H4 (cell line): ENCODE data around the gene ACY1. TPM values are rescaled to one million over a fixed set of nuclear protein-coding genes. Genes with fewer than 3 reads are reported as not detected.

Experiments used
- DNase-seq: peaks from one replicate; pipeline ENCODE4 v3.0.0-alpha.2; 2015; ENCODE audit warnings: low spot score
- total RNA-seq: library from RNA; depleted of rRNA; stranded (reverse); fragments of >200 nt; shearing (Covaris generic); gene quantifications from 2 replicates; pipeline ENCODE4 v1.2.3, GENCODE V29; 2014; rRNA removed

The ACY1 gene
- 35.6 and 41.7 TPM in 2 replicates for total RNA-seq

DNA sequence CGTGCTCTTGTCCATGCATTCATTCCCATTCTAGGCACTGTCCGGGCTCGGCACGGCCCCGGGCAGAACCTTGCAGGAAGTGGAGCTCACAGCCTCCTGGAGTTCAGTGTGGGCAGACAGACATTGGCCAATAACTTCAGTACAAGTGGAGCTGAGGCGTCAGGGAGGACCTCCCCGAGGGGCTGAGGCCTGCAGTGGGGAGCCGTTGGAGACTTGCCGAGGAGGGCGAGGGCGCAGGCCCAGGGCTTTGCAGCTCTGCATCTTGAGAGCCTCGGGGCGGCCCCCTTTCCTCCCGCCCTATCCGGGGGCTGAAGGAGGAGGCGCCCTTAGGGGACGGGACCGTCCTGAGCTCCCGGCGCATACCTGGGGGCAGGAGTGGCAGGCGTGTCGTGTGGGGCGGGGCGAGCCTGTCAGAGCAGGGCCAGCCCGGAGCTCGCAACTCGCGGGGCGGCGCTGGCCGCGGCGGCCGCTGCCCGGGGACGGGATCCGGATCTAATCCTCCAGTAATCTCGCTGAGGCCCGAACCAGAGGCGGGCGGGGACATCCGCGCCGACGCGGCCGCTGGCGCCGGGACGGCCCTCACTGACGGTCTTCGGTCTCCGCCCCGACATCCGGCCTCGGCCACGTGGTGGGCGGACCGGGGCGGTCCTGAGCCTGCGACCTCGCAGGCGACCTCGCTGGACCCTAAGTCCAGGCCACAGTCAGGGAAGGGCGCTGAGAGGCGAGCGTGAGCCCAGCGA is at the start of gene ACY1:
ACY1 (plus strand) TSS at position 698 of the 740 bp plus-strand sequence. CDS start 530 bp downstream, outside the sequence.
- DNase-seq: peak; percentile 55

DNA sequence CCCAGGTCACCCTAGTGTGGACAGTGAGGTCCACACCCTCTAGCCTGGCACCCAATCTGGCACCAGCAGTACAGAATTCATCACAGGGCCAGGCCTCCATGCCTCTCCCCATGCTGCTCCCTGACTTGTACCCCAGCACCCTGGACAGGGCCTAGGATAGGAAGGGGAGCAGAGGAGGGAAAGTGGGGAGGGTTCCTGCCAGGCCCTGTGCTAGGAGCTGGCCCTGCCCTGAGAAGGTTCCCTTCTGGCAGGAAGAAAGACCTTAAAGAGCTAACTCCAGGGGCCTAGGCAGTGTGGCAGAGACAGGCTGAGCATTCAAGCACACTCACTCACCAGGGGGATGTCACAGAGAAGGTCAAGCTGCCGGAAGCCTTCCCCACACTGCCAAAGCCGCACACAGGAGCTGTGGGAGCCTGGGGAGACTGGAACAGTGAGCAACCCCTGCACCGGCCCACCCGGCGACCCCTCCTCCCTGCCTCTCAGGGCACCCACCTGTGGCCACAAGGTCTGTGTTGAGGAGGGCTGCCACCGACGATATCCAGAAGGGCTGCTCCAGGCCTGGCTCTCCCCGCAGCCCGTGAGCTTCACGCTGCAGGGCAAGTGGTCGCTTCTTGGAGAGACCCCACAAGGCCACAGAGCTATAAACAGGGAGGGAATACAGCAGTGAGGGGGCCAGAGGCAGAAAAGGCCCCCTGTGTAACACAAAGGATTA is 49.0 kb upstream of the ACY1 start:
- DNase-seq: no peak

DNA sequence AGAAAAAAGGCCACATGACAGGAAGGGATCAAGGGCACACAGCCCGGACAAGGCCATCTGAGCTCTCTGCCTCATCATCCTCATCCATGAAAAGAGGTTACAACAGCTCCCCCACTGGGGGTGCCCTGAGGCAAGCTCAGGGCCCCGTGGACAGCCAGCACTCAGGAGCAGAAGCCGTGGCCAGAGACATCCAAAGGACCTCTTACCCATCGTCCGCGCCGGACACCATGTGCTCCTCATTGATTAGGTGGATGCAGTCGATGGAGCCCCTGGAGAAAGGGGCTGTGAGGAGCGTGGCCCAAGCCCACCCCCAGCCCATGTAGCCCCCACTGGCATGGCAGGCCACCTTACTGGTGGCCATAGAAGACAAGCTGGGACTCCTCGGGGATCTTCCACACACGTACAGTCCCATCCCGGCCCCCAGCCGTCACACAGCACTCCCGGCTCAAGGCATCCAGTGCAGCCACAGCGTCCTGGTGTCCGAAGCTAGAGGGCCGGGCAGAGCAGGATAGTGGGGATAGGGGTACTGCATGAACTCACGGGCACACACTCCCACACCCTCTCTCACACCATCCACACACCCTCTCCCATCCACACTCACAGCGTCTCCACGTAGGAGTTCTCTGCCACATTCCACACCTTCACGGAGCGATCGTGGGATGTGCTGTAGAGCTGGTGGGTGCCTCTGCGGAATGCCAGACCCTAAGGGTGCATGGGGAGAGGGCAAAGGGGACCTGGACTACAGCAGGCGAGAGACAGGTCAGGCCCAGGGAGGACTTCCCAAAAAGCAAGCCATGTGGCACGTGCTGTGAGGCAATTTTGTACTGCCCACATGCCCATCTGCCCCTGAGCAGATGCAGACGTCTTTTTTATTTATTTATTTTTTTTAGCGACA is 48.1 kb upstream of the ACY1 start:
- DNase-seq: no peak

DNA sequence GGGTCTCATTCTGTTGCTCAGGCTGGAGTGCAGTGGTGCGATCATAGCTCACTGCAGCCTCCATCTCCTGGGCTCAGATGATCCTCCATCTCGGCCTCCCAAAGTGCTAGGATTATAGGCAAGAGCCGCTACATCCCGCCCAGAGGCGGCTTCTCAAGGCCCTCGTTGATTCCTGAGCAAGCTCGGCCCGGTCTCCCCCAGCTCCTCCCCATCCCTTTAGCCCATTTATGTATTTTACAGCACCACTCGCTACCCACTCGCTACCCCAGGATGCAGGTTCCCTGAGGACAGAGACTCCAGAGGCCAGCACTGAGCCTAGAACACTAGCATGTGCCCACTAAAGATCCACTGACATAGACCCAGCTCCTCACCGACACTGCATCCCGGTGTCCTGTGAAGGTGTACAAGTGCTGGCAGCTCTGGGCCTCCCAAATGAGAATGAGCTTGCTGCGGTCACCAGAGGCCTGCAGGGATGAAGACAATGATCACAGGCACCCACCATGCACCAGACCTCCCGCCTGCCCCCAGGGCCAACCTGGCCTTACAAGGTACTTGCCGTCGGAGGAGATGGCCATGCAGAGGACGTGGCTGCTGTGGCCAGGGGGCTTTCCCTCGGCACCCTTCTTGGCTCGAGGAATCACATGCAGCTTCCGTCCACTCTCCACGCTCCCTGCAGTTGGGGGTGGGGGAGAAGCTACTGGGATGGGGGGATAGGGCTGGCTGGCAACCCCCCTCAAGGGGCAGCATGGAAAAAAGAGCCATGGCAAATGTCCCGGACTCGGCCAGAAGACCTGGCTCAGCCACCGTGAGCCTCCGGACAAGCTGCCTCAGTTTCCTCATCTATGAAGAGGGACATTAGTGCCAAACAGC is 47.2 kb upstream of the ACY1 start:
- DNase-seq: no peak

DNA sequence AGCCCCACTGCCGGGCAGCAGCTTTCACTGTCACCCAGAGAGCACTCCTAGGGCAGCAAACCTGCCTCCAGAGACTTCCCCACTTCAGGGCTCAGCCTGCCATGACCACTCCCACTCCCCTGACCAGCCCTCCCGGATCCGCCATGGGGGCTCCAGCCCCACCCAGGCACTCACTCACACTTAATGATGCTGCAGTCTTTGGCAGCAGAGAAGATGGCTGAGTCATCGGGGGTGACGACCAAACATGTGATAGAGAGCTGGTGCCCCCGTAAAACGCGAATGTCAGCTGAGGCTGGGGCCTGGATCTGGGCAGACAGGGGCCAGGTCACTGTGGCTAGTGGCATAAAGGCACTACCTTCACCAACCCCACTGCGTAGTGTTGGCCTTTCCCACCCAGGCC is 46.3 kb upstream of the ACY1 start:
- DNase-seq: no peak

DNA sequence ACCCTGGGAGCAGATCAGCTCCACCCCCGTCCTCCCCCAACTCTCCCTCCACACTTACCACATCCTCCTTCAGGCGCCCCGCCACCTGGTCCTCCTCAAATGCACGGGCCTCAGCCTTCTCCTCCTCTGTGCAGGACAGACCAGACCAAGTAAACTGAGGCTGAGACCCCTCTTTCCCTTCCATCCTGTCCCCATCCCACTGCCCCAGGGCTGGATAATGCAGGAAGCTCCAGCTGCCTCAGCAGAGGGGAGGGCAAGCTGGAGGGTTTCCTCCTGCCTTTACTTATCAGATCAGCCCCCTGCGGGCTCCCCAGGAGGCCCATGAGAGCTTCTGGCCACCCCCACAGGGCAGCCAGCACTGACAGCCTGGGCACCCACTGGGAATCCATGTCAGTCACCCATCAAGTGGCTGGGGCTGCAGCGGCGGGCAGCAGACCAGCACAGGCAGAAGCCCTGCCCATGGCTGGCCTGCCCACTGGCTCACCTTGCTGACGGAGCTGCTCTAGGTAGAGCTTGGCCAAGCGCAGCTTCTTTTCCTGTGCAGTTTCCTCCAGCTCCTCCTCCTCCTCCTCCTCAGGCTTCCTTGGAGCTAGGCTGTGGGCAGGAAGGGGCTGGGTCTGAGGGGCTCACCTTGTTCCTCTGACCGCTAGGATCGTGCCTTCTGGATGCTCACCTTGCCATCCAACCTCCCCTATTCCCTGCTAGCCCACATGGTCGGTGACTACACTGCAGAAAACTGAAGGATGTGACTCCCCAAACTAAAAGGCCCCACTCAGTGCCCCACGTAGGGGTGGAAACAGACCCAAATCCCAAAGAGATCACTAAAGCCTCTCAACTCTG is 45.5 kb upstream of the ACY1 start:
- no peak for DNase-seq

DNA sequence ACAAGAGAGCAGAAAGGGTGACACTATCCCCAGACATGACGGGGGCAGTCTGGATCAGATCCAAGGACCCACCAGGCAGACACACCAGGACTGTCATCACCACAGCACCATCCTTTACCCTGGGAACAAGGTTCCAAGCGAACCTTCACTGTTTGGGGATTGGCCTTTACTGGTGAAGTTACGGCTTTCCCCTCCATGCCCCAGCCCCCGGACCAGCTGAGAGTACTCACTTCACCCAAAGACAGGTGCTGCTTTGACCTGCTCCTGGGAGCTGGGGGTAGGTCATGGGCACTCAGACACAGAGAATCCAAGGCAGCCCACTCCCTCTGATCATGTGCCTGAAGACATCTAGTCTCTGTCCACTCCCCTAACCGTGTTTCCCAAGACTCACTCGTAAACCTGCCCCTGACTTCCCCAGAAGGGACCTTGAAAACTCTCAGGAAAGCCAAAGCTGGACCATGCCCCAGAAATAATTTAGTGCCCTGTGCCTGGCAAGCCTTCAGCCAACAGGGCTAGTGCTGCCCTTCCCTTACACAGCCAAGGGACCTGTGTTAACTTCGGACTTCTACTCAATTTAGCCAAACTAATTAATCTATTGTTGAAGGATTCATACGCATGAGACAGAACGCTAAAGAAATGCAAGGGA is 44.4 kb upstream of the ACY1 start:
- no peak for DNase-seq

DNA sequence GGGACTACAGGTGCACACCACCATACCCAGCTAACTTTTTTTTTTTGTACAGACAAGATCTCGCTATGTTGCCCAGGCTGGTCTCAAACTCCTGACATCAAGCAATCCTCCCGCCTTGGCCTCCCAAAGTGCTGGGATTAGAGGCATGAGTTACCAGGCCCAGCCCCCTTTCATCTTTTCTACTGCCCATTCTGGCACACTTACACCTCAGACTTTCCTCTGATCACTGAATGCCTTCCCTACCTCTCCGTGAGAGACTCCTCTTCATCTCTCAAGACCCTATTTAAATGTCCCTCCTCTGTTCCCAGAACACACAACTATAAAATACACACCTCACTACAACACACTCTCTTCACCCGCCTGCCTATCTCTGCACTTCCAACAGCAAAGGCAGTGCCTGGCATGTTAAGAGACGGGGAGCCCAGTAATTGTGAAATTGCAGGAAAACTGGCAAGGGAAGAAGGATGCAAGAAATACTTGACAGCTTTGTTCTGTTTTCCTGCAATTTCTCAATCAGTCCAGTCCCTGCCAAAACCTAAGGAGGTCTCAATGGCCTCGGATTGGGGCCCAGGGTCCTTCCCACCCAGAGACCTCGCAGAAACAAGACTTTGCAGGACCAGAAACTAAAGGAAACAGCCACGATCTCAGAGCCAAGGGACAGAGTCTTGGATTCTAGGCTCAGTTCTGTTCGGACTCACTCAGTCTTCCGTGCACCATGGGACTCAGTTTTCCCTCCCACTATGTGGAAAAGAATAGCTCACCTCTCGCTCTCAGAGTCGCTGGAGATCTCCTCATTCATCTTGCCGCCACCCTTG is 42.5 kb upstream of the ACY1 start:
- no peak for DNase-seq

DNA sequence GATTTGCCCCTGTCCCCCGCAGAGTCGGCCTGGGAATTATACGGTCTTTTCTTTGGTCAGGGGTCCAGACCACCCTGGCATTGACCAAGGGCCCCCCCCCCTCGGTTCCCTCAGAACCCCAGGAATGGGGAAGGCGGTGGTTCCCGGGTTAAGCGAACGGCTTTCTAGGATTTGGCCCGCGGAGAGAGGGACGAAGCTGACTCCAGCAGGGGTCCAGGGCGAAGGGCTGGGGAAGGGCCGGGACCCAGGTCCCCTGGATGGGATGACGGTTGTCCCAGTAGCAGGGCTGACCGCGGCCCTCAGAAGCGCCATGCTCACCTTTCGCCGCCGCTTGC is 41.9 kb upstream of the ACY1 start:
- DNase-seq: no peak

DNA sequence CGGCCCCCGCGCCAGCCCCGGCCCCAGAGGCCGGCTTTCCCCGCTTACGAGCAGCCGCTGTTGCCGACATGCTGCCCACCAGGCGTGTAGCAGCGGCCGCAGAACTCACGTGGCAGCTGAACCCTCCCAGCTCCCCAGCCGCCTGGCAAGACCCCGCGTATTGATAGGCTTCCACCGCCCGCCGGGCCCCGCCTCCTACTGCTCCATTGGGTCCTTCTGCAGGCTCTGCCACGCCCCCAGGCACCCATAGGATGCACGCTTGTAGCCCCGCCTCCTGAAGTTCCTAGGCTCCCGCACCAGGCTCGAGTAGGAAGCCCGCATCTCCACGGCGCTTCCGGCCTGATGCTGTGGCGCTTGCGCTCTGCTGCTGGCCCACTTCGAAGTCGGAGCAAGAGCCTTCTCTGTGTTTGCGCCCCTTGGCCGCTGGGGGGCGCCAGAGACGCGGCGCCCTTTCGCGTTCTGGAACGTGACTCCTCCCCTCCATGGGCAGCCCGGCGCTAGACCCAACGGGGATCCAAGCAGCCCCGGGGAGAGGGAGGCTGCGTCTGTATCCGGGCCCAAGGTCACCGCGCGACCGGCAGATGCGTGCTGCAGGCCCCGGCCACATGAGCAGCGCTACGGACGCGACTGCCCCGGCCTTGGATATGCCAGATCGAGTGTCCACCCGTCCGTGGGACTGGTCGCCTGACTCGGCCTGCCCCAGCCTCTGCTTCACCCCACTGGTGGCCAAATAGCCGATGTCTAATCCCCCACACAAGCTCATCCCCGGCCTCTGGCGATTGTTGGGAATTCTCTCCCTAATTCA is 41.3 kb upstream of the ACY1 start, which contains the start of the genes PARP3 and RRP9:
PARP3 (plus strand) TSS at position 566 of the 805 bp plus-strand sequence. CDS start 993 bp downstream, outside the sequence.
RRP9 (minus strand) TSS at position 107 of the 805 bp plus-strand sequence; CDS start at position 70, 37 bp downstream.
- DNase-seq: peak; percentile 98

DNA sequence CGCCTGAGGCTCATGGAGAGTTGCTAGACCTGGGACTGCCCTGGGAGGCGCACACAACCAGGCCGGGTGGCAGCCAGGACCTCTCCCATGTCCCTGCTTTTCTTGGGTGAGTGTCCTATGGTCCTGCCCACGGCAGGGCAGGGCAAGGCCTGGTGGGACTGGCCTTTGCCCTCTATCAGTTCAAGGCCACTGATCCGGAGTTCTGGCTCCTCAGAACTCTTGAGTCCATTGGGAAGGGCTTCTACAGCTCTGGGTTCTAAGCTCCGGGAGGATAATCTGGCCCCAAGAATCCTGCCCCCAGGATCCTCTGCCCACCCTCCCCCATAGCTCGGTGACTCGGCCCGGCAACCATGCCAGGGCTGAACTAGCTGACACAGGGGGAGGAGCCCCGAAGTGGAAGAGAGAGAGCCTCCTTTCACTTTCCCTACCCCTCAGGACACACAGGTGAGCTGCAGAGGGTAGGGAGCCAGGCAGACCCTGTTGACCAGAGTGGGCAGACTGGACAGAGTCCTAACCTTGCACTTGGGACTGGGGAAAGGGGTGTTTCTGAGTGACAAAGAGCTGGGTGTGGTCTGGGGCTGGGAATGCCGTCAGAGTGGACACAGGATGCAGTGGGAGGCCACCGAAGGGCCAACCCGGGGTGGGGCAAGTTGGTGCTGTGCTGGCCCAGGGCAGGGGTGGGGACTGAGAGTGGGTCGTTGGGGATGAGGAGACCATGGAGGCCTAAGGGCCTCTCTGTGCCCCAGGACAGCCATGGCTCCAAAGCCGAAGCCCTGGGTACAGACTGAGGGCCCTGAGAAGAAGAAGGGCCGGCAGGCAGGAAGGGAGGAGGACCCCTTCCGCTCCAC is 40.5 kb upstream of the ACY1 start:
- DNase-seq: peak; percentile 20

DNA sequence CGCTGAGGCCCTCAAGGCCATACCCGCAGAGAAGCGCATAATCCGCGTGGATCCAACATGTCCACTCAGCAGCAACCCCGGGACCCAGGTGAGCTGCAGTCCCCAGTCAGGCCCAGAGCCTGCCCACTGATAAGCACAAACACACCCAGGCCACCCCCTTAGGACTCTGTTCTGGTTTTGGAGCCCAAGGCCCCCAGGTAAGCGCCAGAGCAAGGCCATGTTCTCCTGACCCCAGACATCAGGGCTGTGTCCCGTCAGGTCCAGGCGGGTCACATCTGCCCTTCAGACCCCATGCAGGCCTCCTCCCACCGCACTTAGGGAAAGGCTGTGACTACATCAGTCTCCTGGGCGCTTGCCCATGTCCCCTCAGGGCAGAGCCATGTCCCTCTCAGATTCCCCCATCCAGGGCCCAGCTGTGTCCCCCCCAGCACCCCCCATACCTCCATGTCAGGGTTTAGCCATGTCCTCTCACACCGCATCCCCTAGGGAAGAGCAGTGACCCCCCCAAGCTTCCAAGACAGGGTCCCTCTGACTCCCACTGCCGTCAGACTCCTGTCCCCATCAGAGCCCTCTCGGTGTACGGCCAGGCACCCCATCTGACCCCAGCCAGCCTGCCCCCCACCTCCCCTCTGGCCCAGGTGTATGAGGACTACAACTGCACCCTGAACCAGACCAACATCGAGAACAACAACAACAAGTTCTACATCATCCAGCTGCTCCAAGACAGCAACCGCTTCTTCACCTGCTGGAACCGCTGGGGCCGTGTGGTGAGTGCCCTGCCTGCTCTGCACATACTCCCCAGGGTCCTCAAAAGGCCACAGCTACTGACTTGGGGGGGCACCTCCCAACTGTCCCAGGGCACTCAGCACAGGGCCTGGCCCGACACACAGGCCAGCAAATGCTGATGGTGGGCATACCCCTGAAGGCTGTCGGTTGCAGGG is 39.6 kb upstream of the ACY1 start:
- DNase-seq: no peak

DNA sequence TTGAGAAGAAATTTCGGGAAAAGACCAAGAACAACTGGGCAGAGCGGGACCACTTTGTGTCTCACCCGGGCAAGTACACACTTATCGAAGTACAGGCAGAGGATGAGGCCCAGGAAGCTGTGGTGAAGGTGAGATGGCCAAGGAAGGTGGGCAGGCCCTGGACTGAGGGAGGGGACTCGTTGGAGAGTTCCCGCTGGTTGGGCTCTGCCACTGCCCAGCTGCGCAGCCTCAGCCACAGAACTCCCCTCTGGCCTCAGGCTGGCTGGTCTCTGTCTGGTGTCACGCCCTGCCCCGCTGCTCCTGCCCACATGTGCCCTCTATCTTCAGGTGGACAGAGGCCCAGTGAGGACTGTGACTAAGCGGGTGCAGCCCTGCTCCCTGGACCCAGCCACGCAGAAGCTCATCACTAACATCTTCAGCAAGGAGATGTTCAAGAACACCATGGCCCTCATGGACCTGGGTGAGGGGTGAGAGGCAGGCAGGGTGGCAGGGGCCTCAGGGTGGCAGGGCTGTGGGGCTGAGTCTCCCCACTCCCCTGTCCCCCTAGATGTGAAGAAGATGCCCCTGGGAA is 38.8 kb upstream of the ACY1 start:
- no peak for DNase-seq

DNA sequence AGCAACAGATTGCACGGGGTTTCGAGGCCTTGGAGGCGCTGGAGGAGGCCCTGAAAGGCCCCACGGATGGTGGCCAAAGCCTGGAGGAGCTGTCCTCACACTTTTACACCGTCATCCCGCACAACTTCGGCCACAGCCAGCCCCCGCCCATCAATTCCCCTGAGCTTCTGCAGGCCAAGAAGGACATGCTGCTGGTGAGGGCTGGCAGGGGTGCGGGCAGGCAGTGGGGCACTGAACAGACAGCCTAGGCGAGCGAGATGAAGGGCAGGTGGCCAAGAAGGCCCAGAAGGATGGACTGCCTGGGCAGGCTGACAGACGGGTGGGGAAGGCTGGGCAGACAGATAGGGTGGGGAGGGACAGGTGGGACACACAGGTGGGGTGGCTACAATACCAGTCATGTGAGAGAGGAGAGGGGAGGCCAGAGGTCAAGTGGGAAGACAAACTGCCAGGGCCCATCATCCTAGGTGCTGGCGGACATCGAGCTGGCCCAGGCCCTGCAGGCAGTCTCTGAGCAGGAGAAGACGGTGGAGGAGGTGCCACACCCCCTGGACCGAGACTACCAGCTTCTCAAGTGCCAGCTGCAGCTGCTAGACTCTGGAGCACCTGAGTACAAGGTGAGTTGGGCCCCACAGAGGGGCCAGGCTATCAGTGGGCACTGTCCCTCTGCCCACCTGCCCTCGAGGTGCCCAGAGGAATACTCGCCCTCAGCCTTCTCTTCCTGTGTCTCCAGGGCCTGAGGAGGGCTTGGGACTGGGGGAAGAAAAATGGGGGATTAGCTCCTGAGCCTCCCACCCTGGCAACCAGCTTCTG is 38.1 kb upstream of the ACY1 start:
- DNase-seq: no peak
